Keratinocyte (primary cell): ENCODE results near the gene PSMB5. TPM values are rescaled to one million over a fixed set of nuclear protein-coding genes. Genes with fewer than 3 reads are reported as not detected.

Source experiments
- DNase-seq: peaks from one replicate; pipeline ENCODE4 v3.0.0-alpha.2; 2011; ENCODE audit warnings: low read depth, missing footprints, low spot score
- FAIRE-seq: peaks from 2 replicates; lab custom pipeline; 2011; peaks lifted over from hg19 to GRCh38; lab: Jason Lieb, UNC
- H2AFZ ChIP-seq: 2 replicates; pipeline ENCODE4 v1.6.0; 2012; ENCODE audit warnings: low read length, control low read depth, inconsistent platforms; ENCODE audit not compliant: control insufficient read depth
- H3K27ac ChIP-seq: 2 replicates; pipeline ENCODE4 v1.5.1; 2011; ENCODE audit warnings: low read length; ENCODE audit not compliant: control insufficient read depth, insufficient read depth
- H3K27me3 ChIP-seq: 3 replicates; pipeline ENCODE4 v1.6.0; 2011; ENCODE audit warnings: low read length; ENCODE audit not compliant: control insufficient read depth, insufficient read depth; ENCODE audit errors: extremely low read depth
- H3K36me3 ChIP-seq, 2 experiments: 2 replicates in 1 of 2; 3 replicates in 1 of 2; pipeline ENCODE4 v1.5.1; 2011; ENCODE audit warnings: low read length in 2 of 2, mild to moderate bottlenecking in 1 of 2; ENCODE audit not compliant: control insufficient read depth in 2 of 2, insufficient read depth in 2 of 2; ENCODE audit errors: extremely low read depth in 1 of 2
- H3K4me1 ChIP-seq: 3 replicates; pipeline ENCODE4 v1.5.1; 2011; ENCODE audit warnings: low read length; ENCODE audit not compliant: control insufficient read depth, insufficient read depth; ENCODE audit errors: extremely low read depth
- H3K4me2 ChIP-seq: 3 replicates; pipeline ENCODE4 v1.6.0; 2011; ENCODE audit warnings: low read depth, low read length; ENCODE audit not compliant: control insufficient read depth, insufficient read depth; ENCODE audit errors: extremely low read depth
- H3K4me3 ChIP-seq, 3 experiments: fragments of 200-600 bp in 1 of 3; sonication (generic) in 1 of 3; 2 replicates in 2 of 3; 3 replicates in 1 of 3; pipeline ENCODE4 v1.5.1; 2011 to 2016; ENCODE audit warnings: low read length in 3 of 3, mild to moderate bottlenecking in 3 of 3, control low read depth in 2 of 3, inconsistent platforms in 1 of 3, low read depth in 1 of 3, mixed read lengths in 1 of 3, mixed run types in 1 of 3, moderate library complexity in 1 of 3; ENCODE audit not compliant: control insufficient read depth in 2 of 3, insufficient read depth in 2 of 3; ENCODE audit errors: extremely low read depth in 1 of 3
- H3K79me2 ChIP-seq: 2 replicates; pipeline ENCODE4 v1.6.0; 2012; ENCODE audit warnings: low read length; ENCODE audit not compliant: control insufficient read depth, insufficient read depth
- H3K9ac ChIP-seq: 3 replicates; pipeline ENCODE4 v1.6.0; 2011; ENCODE audit warnings: low read length; ENCODE audit not compliant: control insufficient read depth, insufficient read depth; ENCODE audit errors: extremely low read depth
- H3K9me1 ChIP-seq: 3 replicates; pipeline ENCODE4 v1.6.0; 2011; ENCODE audit warnings: low read length; ENCODE audit not compliant: control insufficient read depth, insufficient read depth; ENCODE audit errors: extremely low read depth
- H3K9me3 ChIP-seq: 2 replicates; pipeline ENCODE4 v1.5.1; 2012; ENCODE audit warnings: low read depth, low read length; ENCODE audit not compliant: control insufficient read depth
- H4K20me1 ChIP-seq: 3 replicates; pipeline ENCODE4 v1.6.0; 2011; ENCODE audit warnings: low read length; ENCODE audit not compliant: control insufficient read depth, insufficient read depth; ENCODE audit errors: extremely low read depth
- CTCF ChIP-seq, 3 experiments: IDR thresholded peaks in 1 of 3; conservative IDR thresholded peaks in 1 of 3; optimal IDR thresholded peaks in 1 of 3; 2 replicates in 2 of 3; 3 replicates in 1 of 3; pipeline versions ENCODE3 to v1.5.1; 2011; ENCODE audit warnings: low read length in 3 of 3, mild to moderate bottlenecking in 3 of 3, moderate library complexity in 2 of 3, control low read depth in 1 of 3, inconsistent platforms in 1 of 3; ENCODE audit not compliant: insufficient read depth in 2 of 3; ENCODE audit errors: extremely low read depth in 1 of 3
- EZH2 ChIP-seq: IDR thresholded peaks from one replicate; pipeline ENCODE4 v1.6.1; 2012; ENCODE audit warnings: inconsistent platforms, mild to moderate bottlenecking, low read length, moderate library complexity
- dilution Hi-C: fragments of 300-500 bp; cut with MboI; formaldehyde crosslinking; loops from one replicate; pipeline ENCODE4 v1.7.0; 2020; ENCODE audit warnings: low sequenced_read_pairs; ENCODE audit not compliant: extremely low pct_ligation_motif_present
- polyA plus RNA-seq, 5 experiments: library from polyadenylated mRNA; depleted of rRNA in 3 of 5; stranded (reverse) in 3 of 5; stranded (forward) in 1 of 5; unstranded in 1 of 5; fragments of >200 nt; gene quantifications; 1 replicate in 1 of 5; 2 replicates in 3 of 5; 3 replicates in 1 of 5; pipeline versions ENCODE4 v1.2.1 to v1.2.3, GENCODE V29; 2011 to 2012; ENCODE audit warnings: missing spikeins in 2 of 5, low read depth in 1 of 5, low replicate concordance in 1 of 5

Gene PSMB5
- polyA plus RNA-seq, 1 donor (not counting 4 experiments of a cell fraction or from before 2014, with no cell fraction given) = 285 TPM

GRCh38 chr14:23020143-23021128, 14.3 kb downstream of the PSMB5 start:
- Histone ChIP-seq H3K9ac (no peak overlapping the region), H3K79me2 (no peaks in the 10 kb centered on the region), H2AFZ (no peak overlapping the region), H3K4me1 (no peaks in the 10 kb centered on the region), H3K27me3 (no peaks in the 10 kb centered on the region), H3K4me2 (no peak overlapping the region), H3K4me3 (no peak overlapping the region), H3K9me3 (no peaks in the 10 kb centered on the region), H3K9me1 (no peaks in the 10 kb centered on the region), H4K20me1 (no peaks in the 10 kb centered on the region), H3K27ac (no peak overlapping the region), H3K36me3 (peaks cover 2 to 3% of the 10 kb centered on the region in 2 experiments)
- dilution Hi-C loops = no loop called here
- FAIRE-seq (no peak), DNase-seq (no peak)
- TF ChIP-seq EZH2 (no peak), CTCF (optimal IDR thresholded peaks at IDR 0.05 in 1 of 3, IDR thresholded peaks at IDR 0.05 in 1 of 3, conservative IDR thresholded peaks at IDR 0.05 in 1 of 3; ENCODE audit: extremely low read depth in 1 of 3, insufficient read depth in 2 of 3, low read length in 3 of 3) (no peak)

- dilution Hi-C loops = no loop called here
- no peak overlapping the region for H3K27ac ChIP-seq
- no peak overlapping the region for H3K9ac ChIP-seq
- FAIRE-seq (no peak), DNase-seq (no peak)
- no peaks in the 10 kb centered on the region for H3K27me3 ChIP-seq
- no peaks in the 10 kb centered on the region for H3K36me3 ChIP-seq
- H2AFZ ChIP-seq = no peak overlapping the region
- H3K4me3 ChIP-seq = no peak overlapping the region
- H3K9me1 ChIP-seq = no peaks in the 10 kb centered on the region
- TF ChIP-seq CTCF (optimal IDR thresholded peaks at IDR 0.05 in 1 of 3, IDR thresholded peaks at IDR 0.05 in 1 of 3, conservative IDR thresholded peaks at IDR 0.05 in 1 of 3; ENCODE audit: extremely low read depth in 1 of 3, insufficient read depth in 2 of 3, low read length in 3 of 3) (no peak), EZH2 (no peak)
- H3K4me1 ChIP-seq = no peaks in the 10 kb centered on the region
- no peaks in the 10 kb centered on the region for H4K20me1 ChIP-seq
- no peaks in the 10 kb centered on the region for H3K9me3 ChIP-seq
- no peaks in the 10 kb centered on the region for H3K79me2 ChIP-seq
- H3K4me2 ChIP-seq = no peak overlapping the region
Observed at GRCh38 chr14:23018107-23018506, 16.6 kb downstream of the PSMB5 start.
